ENCODE measurements around the gene S100A16. TPM values are rescaled to one million over a fixed set of nuclear protein-coding genes. Genes with fewer than 3 reads are reported as not detected.
A peak's percentile ranks its signal among the peaks of the same experiment; 100 is the strongest.

The S100A16 gene
- total and polyA plus RNA-seq, 2 donors (not counting 1 experiment from before 2014, with no cell fraction given): 121 to 182 TPM

DNA sequence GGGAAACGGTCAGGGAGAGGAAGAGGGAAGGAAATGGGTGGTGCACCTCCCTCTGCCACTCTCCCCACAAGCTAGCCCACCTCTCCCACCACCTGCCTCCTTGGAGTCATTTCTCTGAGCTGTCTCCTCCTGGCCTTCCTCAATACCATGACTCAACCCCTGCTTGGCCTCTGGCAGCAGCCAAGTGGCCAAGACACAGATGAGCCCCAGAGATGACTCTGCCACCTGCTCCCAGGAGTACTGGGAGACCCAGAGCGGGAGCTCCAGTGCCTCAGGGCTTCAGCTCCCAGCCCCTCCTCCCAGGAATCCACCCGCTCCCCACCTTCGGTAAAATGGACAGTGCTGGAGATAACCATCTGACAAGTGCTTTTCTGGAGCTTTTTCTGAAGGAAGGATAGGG is 2.6 kb downstream of the S100A16 start:
- peaks cover 61% of the 10 kb centered on the region for H3K79me2 ChIP-seq (ENCODE audit: control insufficient read depth, insufficient read depth, low read length)
- H3K27ac ChIP-seq (ENCODE audit: insufficient read depth, low read length): peak overlapping the region; percentile 94
- peaks cover 20% of the 10 kb centered on the region for H3K4me1 ChIP-seq (ENCODE audit: control insufficient read depth, extremely low read depth, insufficient read depth, low read length)
- H3K9ac ChIP-seq (ENCODE audit: insufficient read depth, low read length): no peak overlapping the region
- H2AFZ ChIP-seq (ENCODE audit: low read length): no peak overlapping the region
- H3K4me3 ChIP-seq (replicated peaks in 1 of 4; ENCODE audit: control extremely low read depth in 1 of 4, insufficient read depth in 1 of 4, low read depth in 3 of 4, low read length in 4 of 4): peak overlapping the region in 3 of 4 experiments; percentile 12 to 92 (median 19)
- H3K27me3 ChIP-seq (ENCODE audit: control insufficient read depth, insufficient read depth, low read length): no peaks in the 10 kb centered on the region
- TF ChIP-seq, protein P1, sequence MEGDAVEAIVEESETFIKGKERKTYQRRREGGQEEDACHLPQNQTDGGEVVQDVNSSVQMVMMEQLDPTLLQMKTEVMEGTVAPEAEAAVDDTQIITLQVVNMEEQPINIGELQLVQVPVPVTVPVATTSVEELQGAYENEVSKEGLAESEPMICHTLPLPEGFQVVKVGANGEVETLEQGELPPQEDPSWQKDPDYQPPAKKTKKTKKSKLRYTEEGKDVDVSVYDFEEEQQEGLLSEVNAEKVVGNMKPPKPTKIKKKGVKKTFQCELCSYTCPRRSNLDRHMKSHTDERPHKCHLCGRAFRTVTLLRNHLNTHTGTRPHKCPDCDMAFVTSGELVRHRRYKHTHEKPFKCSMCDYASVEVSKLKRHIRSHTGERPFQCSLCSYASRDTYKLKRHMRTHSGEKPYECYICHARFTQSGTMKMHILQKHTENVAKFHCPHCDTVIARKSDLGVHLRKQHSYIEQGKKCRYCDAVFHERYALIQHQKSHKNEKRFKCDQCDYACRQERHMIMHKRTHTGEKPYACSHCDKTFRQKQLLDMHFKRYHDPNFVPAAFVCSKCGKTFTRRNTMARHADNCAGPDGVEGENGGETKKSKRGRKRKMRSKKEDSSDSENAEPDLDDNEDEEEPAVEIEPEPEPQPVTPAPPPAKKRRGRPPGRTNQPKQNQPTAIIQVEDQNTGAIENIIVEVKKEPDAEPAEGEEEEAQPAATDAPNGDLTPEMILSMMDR (conservative IDR thresholded peaks at IDR 0.05 in 1 of 2, IDR thresholded peaks at IDR 0.05 in 1 of 2; ENCODE audit: low read depth in 1 of 2, low read length in 2 of 2): no peak
- TF ChIP-seq EZH2 (IDR thresholded peaks at IDR 0.05; ENCODE audit: low read length, missing control alignments): no peak
- H3K4me2 ChIP-seq (ENCODE audit: extremely low read depth, insufficient read depth, low read length): peak overlapping the region; percentile 96
- no peaks in the 10 kb centered on the region for H3K9me3 ChIP-seq (ENCODE audit: control insufficient read depth, insufficient read depth, low read depth, low read length)
- H3K36me3 ChIP-seq (ENCODE audit: control insufficient read depth, insufficient read depth, low read length): peaks cover 15% of the 10 kb centered on the region
- H4K20me1 ChIP-seq (ENCODE audit: control insufficient read depth, extremely low read depth, insufficient read depth, low read length): no peaks in the 10 kb centered on the region
- peak in 1 of 2 donors; percentile 62 for DNase-seq (ENCODE audit: low read depth in 2 of 2)

DNA sequence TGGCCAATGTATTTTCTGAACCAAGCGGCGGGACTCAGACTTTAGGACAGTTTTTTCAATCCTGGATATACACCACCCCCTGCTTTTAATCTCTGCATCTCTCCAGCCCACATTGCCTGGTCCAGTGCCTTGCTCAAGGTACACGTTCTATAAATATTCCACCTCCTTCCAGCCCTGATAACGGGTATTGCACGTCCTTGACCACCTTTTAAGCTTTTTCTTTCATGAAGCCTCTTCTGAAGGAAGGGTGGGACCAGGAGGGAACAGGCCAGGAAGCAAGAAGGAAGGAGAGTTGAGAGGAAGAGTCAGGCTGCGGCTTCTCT is 3.4 kb downstream of the S100A16 start:
- Histone ChIP-seq H3K4me3 (replicated peaks in 1 of 4; ENCODE audit: control extremely low read depth in 1 of 4, insufficient read depth in 1 of 4, low read depth in 3 of 4, low read length in 4 of 4) (peak overlapping the region in 3 of 4 experiments; percentile 2 to 92 (median 56)), H3K4me1 (ENCODE audit: control insufficient read depth, extremely low read depth, insufficient read depth, low read length) (peaks cover 20% of the 10 kb centered on the region), H3K79me2 (ENCODE audit: control insufficient read depth, insufficient read depth, low read length) (peaks cover 61% of the 10 kb centered on the region), H3K27me3 (ENCODE audit: control insufficient read depth, insufficient read depth, low read length) (no peaks in the 10 kb centered on the region), H4K20me1 (ENCODE audit: control insufficient read depth, extremely low read depth, insufficient read depth, low read length) (no peaks in the 10 kb centered on the region), H3K27ac (ENCODE audit: insufficient read depth, low read length) (peak overlapping the region; percentile 94), H3K9ac (ENCODE audit: insufficient read depth, low read length) (no peak overlapping the region), H3K36me3 (ENCODE audit: control insufficient read depth, insufficient read depth, low read length) (peaks cover 15% of the 10 kb centered on the region), H2AFZ (ENCODE audit: low read length) (no peak overlapping the region), H3K4me2 (ENCODE audit: extremely low read depth, insufficient read depth, low read length) (peak overlapping the region; percentile 96), H3K9me3 (ENCODE audit: control insufficient read depth, insufficient read depth, low read depth, low read length) (no peaks in the 10 kb centered on the region)
- DNase-seq (ENCODE audit: low read depth in 2 of 2): no peak
- TF ChIP-seq, protein P1 (conservative IDR thresholded peaks at IDR 0.05 in 1 of 2, IDR thresholded peaks at IDR 0.05 in 1 of 2; ENCODE audit: low read depth in 1 of 2, low read length in 2 of 2): no peak
- TF ChIP-seq EZH2 (IDR thresholded peaks at IDR 0.05; ENCODE audit: low read length, missing control alignments): no peak

DNA sequence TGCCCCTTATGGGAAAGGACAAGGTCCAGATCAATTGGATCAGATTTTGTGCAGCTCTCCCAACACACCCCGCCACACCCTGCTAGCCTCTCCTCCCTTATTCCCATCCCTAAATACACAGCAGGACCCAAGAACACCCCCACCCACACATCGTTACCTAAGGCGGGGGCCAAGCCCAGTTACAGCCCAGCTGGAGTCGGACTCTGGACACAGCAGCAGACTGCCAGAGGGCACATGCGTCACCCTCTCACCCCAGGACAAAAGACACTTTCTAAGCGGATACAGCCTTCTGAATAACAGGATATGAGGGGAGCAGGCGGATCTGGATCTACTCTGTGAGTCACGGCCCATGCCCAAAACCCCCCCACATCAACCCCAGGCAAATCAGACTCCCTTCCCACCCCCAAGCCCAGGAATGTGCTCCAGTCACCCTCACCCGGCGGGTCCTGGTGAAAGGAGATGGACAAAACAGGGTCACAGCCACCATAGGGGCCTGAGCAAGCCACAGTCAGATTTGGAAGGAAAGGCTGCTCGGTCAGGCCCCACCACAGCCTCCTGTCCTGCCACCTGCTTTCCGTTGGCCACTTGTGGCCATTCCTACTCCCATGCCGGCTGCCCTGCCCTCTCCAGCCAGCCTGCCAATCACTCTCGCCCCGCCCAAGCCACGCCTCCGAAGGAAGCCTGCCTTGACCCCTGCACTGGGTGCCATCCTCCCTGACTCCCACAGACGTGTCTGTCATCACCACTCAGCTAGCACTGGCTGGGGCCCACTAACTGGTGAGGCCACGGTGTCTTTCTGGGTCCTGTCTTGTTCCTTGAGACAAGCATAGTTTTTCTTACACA is 4.0 kb downstream of the S100A16 start:
- Histone ChIP-seq H3K27ac (ENCODE audit: insufficient read depth, low read length) (peak overlapping the region; percentile 94), H3K4me2 (ENCODE audit: extremely low read depth, insufficient read depth, low read length) (peak overlapping the region; percentile 96), H4K20me1 (ENCODE audit: control insufficient read depth, extremely low read depth, insufficient read depth, low read length) (no peaks in the 10 kb centered on the region), H3K79me2 (ENCODE audit: control insufficient read depth, insufficient read depth, low read length) (peaks cover 61% of the 10 kb centered on the region), H3K9ac (ENCODE audit: insufficient read depth, low read length) (peak overlapping the region; percentile 55), H3K9me3 (ENCODE audit: control insufficient read depth, insufficient read depth, low read depth, low read length) (no peaks in the 10 kb centered on the region), H3K4me1 (ENCODE audit: control insufficient read depth, extremely low read depth, insufficient read depth, low read length) (peaks cover 20% of the 10 kb centered on the region), H3K4me3 (replicated peaks in 1 of 4; ENCODE audit: control extremely low read depth in 1 of 4, insufficient read depth in 1 of 4, low read depth in 3 of 4, low read length in 4 of 4) (peak overlapping the region; percentile 42 to 92 (median 54)), H3K27me3 (ENCODE audit: control insufficient read depth, insufficient read depth, low read length) (no peaks in the 10 kb centered on the region), H2AFZ (ENCODE audit: low read length) (no peak overlapping the region), H3K36me3 (ENCODE audit: control insufficient read depth, insufficient read depth, low read length) (peaks cover 15% of the 10 kb centered on the region)
- TF ChIP-seq EZH2 (IDR thresholded peaks at IDR 0.05; ENCODE audit: low read length, missing control alignments): no peak
- TF ChIP-seq, protein P1 (conservative IDR thresholded peaks at IDR 0.05 in 1 of 2, IDR thresholded peaks at IDR 0.05 in 1 of 2; ENCODE audit: low read depth in 1 of 2, low read length in 2 of 2): no peak
- DNase-seq (ENCODE audit: low read depth in 2 of 2): peak; percentile 88 to 95
